NCI-H2107 treated with DMSO at 0.1 percent for 48 hours (cell line): ENCODE data around the gene ANO8.
A peak's percentile ranks its signal among the peaks of the same experiment; 100 is the strongest.
"Not testable (repeated sequence)": the region's sequence is repeated elsewhere in the genome, so short reads cannot be mapped to it uniquely, and the experiment has no call there.

Experiments
- DNase-seq: peaks from one replicate; lab custom pipeline; 2025; ENCODE audit not compliant: unreplicated experiment; lab: John Stamatoyannopoulos, UW

The ANO8 gene

GRCh38 chr19:17292301-17293074 is 42.2 kb downstream of the ANO8 start:
- DNase-seq = peak; percentile 15

DNA sequence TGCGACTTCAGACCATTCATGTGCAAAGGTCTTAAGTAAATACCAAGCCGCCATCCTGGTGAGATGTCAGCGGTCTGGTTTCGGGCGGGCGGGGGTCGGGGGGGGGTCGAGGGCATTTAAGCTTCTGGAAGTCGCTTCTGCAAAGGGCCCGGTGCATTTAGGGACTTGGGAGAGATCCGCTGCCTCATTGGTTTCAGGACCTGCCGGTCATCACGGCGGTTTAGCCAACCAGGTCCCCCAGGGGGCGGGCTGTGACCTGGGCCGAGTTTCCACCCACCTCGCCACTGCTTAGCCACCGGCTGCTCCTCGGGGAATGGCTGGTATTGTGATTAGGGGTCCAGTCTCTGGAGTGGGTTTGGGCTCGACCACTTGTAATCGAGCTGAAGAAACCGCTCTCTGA is 45.2 kb downstream of the ANO8 start:
- DNase-seq = no peak

DNA sequence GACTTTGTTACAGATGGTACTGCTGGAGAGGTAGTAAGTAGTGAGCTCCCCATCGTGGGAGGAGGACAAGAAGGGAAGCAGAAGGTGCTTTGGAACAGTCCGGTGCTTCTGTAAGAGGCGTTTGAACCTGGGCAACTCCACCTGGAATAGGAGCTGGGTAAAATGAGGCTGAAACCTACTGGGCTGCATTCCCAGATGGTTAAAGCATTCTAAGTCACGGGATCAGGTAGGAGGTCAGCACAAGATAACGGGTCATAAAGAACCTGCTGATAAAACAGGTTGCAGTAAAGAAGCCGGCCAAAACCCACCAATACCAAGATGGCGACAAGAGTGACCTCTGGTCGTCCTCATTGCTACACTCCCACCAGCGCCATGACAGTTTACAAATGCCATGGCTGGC is 47.9 kb downstream of the ANO8 start:
- DNase-seq = no peak

DNA sequence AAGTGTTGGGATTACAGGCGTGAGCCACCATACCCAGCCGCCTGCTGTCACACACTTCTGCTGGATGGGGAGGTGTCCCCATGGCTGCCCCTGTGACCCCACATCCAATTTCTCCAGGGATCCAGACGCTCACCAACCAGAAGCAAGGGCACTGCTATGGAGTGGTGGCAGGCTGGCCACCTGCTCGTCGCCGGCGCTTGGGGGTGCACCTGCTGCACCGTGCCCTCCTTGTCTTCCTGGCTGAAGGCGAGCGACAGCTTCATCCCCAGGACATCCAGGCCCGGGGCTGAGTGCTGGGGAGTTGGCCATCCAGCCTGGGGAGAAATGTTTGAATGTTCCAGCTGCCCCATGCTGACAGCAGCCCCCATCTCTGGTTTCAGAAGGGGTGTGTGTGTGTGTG is 48.4 kb downstream of the ANO8 start:
- DNase-seq = no peak

GRCh38 chr19:17285415-17286135 is 49.1 kb downstream of the ANO8 start:
- no peak for DNase-seq

DNA sequence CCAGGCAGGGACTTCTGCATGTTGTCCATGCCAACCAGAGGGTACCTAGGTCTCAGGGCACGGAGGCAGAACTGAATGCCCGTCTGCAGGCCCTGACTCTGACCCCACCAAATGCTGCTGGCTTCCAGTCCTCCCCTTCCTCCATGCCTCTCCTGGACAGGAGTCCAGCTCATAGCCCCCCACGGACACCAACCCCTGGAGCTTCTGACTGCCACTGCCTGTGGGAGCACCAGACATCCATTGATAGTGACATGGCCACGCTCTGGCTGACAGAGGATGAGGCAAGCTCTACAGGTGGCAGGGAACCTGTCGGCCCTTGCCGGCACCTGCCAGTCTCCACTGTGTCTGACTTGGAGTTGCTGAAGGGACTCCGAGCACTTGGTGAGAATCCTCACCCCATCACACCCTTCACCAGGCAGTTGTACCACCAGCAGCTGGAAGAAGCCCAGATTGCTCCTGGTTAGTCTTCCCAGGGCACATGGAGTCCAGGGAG is 51.1 kb downstream of the ANO8 start:
- no peak for DNase-seq

- DNase-seq = peak; percentile 64
These were observed 52.0 kb downstream of the ANO8 start for GRCh38 chr19:17282488-17283125.

- no peak for DNase-seq
These were observed 53.0 kb downstream of the ANO8 start, which contains the start of gene ANKLE1 for GRCh38 chr19:17281391-17282304. Gene ANKLE1, plus strand, starts transcription at chr19:17281901. Its CDS starts 20 bp downstream, at chr19:17281921.

- no peak for DNase-seq
These were observed 55.2 kb downstream of the ANO8 start for GRCh38 chr19:17279436-17279835.

DNA sequence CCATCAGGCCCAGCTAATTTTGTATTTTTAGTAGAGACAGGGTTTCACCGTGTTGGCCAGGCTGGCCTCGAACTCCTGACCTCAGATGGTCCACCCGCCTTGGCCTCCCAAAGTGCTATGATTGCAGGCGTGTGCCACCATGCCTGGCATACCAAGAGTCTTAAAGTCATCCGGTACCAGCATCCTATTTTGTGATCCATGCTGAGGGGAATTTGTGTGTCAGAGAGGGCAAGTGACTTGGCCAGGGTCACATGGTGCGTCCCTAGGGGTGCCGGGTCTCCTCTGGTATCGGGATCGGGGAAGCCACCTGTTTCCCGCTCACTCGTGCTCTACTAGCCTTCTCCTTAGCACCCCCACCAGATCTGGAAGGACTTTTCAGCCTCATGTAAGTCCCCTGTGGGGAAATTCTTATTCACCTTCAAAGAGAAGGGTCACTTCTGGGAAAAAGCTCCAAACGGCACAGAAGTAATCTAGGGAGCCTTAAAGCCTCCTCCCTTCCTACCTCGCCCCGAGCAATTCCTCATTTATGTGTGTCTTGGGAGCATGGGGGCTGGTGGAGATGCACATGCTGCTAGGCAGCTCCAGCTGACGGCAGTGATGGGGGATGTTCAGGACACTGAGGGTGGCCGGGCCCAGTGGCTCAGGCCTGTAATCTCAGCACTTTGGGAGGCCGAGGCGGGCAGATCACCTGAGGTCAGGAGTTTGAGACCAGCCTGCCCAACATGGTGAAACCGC is 59.0 kb downstream of the ANO8 start:
- DNase-seq = no peak

- DNase-seq = not testable (repeated sequence)
These were observed 59.8 kb downstream of the ANO8 start for GRCh38 chr19:17274892-17275291.
